ENCODE data around the gene C1QC.

The C1QC gene

DNA sequence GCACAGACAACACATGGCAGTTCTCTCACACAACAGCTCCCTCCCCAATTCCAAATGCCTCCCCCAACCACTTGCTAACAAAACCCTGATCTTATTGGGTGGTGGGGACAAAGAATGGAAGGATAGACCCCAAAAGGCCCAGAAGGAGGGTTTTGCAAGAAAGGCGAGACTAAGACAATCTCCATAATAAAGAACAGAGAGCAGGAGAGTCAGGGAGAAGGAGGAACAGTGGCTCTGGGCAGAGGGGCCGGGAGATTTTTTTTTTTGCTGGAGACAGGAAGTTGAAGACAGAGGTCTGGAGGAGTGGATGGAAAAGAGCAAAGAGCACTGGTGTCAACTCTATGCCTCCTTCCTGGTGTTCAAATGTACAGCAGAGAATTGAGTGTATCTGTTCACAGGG, 13.5 kb upstream of the C1QC start:
- H3K4me1 ChIP-seq (ENCODE audit: control insufficient read depth in 5 of 5, insufficient read depth in 5 of 5, low read length in 5 of 5) = peaks cover 0 to 9% (median 0%) of the 10 kb centered on the region in 5 donors
- no peak overlapping the region for H3K4me3 ChIP-seq (ENCODE audit: low read depth in 1 of 5, low read length in 5 of 5)
- H3K36me3 ChIP-seq (ENCODE audit: control insufficient read depth in 5 of 5, insufficient read depth in 5 of 5, low read length in 5 of 5) = no peaks in the 10 kb centered on the region
- H3K9ac ChIP-seq (ENCODE audit: low read length in 5 of 5) = no peak overlapping the region
- H3K9me3 ChIP-seq (ENCODE audit: control insufficient read depth in 5 of 5, low read length in 5 of 5) = no peaks in the 10 kb centered on the region
- no peak overlapping the region for H3K27ac ChIP-seq (ENCODE audit: low read depth, low read length)
- peaks cover 25 to 36% (median 32%) of the 10 kb centered on the region in 5 donors for H3K27me3 ChIP-seq (ENCODE audit: control insufficient read depth in 5 of 5, insufficient read depth in 4 of 5, low read length in 5 of 5)

DNA sequence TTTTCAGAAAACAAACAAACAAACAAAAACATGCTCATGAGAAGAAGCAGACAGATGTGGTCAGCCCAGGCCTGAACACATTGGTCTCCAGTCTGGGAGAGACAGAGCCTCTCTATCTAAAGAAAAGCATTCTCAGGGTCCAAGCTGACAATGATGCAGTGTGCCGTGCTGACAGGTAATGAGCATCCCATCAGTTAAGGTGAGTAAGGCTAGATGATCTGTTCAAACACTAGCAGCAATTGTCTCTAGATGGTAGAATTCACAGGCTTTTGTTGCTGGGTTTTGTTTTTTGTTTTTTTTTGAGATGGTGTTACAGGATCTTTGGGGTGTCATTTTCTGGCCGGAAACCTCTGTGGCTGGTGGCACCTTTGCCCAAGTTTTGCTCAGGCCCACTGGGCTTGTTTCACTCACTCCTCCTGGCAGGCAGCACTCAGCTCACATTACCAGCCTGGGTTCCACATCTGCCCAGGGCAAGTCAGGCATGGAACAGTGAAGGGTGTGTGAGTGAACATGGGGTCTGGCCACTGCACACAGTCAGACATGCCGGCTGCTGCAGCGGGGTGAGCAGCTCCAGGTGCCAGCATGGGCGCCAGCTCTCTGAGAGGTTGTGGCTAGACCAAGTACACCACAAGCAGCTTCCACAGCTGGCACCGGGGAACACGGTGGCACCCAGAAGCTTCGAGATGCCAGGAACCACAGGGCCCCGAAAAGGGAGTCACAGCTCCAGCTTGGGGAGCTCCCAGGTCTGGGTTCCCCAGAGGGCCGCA, 9.6 kb upstream of the C1QC start:
- Histone ChIP-seq H3K9me3 (ENCODE audit: control insufficient read depth in 5 of 5, low read length in 5 of 5) (no peaks in the 10 kb centered on the region), H3K27me3 (ENCODE audit: control insufficient read depth in 5 of 5, insufficient read depth in 4 of 5, low read length in 5 of 5) (peaks cover 0 to 12% (median 6%) of the 10 kb centered on the region in 5 donors), H3K4me1 (ENCODE audit: control insufficient read depth in 5 of 5, insufficient read depth in 5 of 5, low read length in 5 of 5) (peaks cover 0 to 21% (median 6%) of the 10 kb centered on the region in 5 donors), H3K4me3 (ENCODE audit: low read depth in 1 of 5, low read length in 5 of 5) (no peak overlapping the region), H3K27ac (ENCODE audit: low read depth, low read length) (no peak overlapping the region), H3K36me3 (ENCODE audit: control insufficient read depth in 5 of 5, insufficient read depth in 5 of 5, low read length in 5 of 5) (peaks cover 0 to 2% (median 0%) of the 10 kb centered on the region in 5 donors), H3K9ac (ENCODE audit: low read length in 5 of 5) (no peak overlapping the region)

DNA sequence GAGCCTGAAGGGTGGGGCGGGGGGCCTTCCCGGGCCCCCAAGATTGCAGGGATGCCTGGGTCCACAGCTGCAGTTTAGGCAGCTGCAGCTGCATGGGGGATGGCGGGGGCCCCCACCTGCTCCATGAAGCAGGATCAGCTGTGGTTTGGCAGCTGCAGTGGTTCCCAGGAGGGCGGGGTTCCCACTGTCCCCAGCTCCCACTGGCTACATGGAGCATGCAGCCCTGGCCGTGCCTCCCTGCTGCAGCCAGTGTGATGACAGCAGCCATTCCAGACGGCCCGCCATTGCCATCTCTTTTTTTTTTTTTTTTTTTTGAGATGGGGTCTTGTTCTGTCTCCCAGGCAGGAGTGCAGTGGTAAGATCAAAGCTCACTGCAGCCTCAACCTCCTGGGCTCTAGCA, 8.0 kb upstream of the C1QC start:
- no peak overlapping the region for H3K9ac ChIP-seq (ENCODE audit: low read length in 5 of 5)
- H3K4me1 ChIP-seq (ENCODE audit: control insufficient read depth in 5 of 5, insufficient read depth in 5 of 5, low read length in 5 of 5) = peaks cover 0 to 15% (median 8%) of the 10 kb centered on the region in 5 donors
- H3K27ac ChIP-seq (ENCODE audit: low read depth, low read length) = no peak overlapping the region
- peaks cover 0 to 12% (median 4%) of the 10 kb centered on the region in 5 donors for H3K27me3 ChIP-seq (ENCODE audit: control insufficient read depth in 5 of 5, insufficient read depth in 4 of 5, low read length in 5 of 5)
- H3K9me3 ChIP-seq (ENCODE audit: control insufficient read depth in 5 of 5, low read length in 5 of 5) = no peaks in the 10 kb centered on the region
- H3K36me3 ChIP-seq (ENCODE audit: control insufficient read depth in 5 of 5, insufficient read depth in 5 of 5, low read length in 5 of 5) = peaks cover 0 to 2% (median 0%) of the 10 kb centered on the region in 5 donors
- H3K4me3 ChIP-seq (ENCODE audit: low read depth in 1 of 5, low read length in 5 of 5) = no peak overlapping the region

DNA sequence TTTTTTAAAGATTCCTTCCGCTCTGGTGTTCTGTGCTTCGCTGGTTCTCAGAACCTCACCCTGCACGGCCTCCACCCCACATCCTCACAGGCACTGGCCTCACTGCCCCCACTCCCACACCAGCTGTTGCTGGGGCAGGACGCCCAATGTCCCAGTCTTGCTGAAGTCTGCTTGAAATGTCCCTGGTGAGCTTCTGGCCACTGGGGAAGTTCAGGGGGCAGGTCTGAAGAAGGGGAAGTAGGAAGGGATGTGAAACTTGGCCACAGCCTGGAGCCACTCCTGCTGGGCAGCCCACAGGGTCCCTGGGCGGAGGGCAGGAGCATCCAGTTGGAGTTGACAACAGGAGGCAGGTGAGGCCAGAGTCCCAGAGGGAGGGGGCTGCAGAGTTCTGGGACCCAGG, 7.1 kb upstream of the C1QC start, which contains the start of gene C1QA:
Gene C1QA (plus strand): TSS at position 276 of the 400 bp plus-strand sequence. CDS start 989 bp downstream, outside the sequence.
- peak within 1 kb of the TSS in 2 of 5 donors; percentile 27 to 46 for H3K9ac ChIP-seq (ENCODE audit: low read length in 5 of 5)
- H3K4me3 ChIP-seq (ENCODE audit: low read depth in 1 of 5, low read length in 5 of 5) = peak within 1 kb of the TSS; percentile 38 to 65 (median 61)
- no peak within 1 kb of the TSS for H3K27ac ChIP-seq (ENCODE audit: low read depth, low read length)
- H3K27me3 ChIP-seq (ENCODE audit: control insufficient read depth in 5 of 5, insufficient read depth in 4 of 5, low read length in 5 of 5) = peaks cover 3 to 20% (median 10%) of the 10 kb centered on the region in 5 donors
- H3K36me3 ChIP-seq (ENCODE audit: control insufficient read depth in 5 of 5, insufficient read depth in 5 of 5, low read length in 5 of 5) = peaks cover 0 to 2% (median 0%) of the 10 kb centered on the region in 5 donors
- H3K9me3 ChIP-seq (ENCODE audit: control insufficient read depth in 5 of 5, low read length in 5 of 5) = no peaks in the 10 kb centered on the region
- peaks cover 0 to 21% (median 10%) of the 10 kb centered on the region in 5 donors for H3K4me1 ChIP-seq (ENCODE audit: control insufficient read depth in 5 of 5, insufficient read depth in 5 of 5, low read length in 5 of 5)

DNA sequence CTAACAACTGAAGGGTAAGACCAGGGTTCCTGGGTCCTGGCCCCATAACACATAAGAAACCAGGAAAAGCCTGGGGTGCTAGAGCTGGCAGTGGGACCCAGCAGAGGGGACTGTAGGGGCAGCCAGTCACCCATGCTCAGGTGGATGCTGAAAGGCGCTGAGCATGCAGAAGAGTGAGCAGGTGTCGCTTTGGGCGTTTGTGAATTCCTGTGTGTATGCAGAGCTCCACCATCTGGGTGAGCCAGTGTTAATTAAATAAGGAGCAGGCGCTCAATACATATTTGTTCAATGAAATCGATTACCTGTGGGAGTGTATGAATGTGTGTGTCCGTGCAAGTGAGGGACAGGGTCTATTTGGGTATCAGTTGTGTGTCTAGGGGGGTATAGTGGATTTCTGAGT, 6.5 kb upstream of the C1QC start:
- no peaks in the 10 kb centered on the region for H3K9me3 ChIP-seq (ENCODE audit: control insufficient read depth in 5 of 5, low read length in 5 of 5)
- H3K27me3 ChIP-seq (ENCODE audit: control insufficient read depth in 5 of 5, insufficient read depth in 4 of 5, low read length in 5 of 5) = peaks cover 3 to 25% (median 12%) of the 10 kb centered on the region in 5 donors
- H3K27ac ChIP-seq (ENCODE audit: low read depth, low read length) = no peak overlapping the region
- peak overlapping the region; percentile 38 to 65 (median 61) for H3K4me3 ChIP-seq (ENCODE audit: low read depth in 1 of 5, low read length in 5 of 5)
- H3K9ac ChIP-seq (ENCODE audit: low read length in 5 of 5) = peak overlapping the region in 2 of 5 donors; percentile 27 to 46
- H3K4me1 ChIP-seq (ENCODE audit: control insufficient read depth in 5 of 5, insufficient read depth in 5 of 5, low read length in 5 of 5) = peaks cover 0 to 27% (median 16%) of the 10 kb centered on the region in 5 donors
- H3K36me3 ChIP-seq (ENCODE audit: control insufficient read depth in 5 of 5, insufficient read depth in 5 of 5, low read length in 5 of 5) = peaks cover 0 to 2% (median 0%) of the 10 kb centered on the region in 5 donors

DNA sequence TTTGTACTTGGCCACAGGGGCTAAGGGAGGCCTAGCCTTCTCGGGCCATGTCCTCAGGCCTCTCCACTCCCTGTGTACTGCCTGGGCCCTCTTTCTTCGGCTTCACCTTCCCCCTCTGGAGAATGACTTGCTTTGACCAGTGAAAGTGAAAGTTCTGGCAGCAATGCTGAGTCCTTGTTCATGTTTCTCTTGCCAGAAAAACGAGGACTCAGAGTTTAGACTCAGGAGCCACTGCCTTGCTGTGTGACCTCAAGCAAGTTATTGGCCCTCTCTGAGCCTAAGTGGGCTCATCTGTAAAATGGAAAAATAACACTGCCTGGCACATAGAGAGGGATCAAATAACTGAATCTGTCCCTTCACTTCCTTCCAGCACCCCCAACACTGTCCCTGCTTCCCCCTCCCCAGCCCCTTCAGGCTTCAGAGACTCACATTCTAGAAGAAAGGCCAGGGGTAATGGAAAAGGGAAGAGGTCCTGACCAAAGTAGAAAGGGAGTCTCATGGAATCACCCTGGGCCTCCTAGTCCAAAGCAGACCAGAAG, 5.5 kb upstream of the C1QC start:
- Histone ChIP-seq H3K9ac (ENCODE audit: low read length in 5 of 5) (peak overlapping the region in 3 of 5 donors; percentile 21 to 46 (median 26)), H3K27me3 (ENCODE audit: control insufficient read depth in 5 of 5, insufficient read depth in 4 of 5, low read length in 5 of 5) (peaks cover 3 to 32% (median 12%) of the 10 kb centered on the region in 5 donors), H3K4me3 (ENCODE audit: low read depth in 1 of 5, low read length in 5 of 5) (peak overlapping the region in 4 of 5 donors; percentile 22 to 62 (median 49)), H3K4me1 (ENCODE audit: control insufficient read depth in 5 of 5, insufficient read depth in 5 of 5, low read length in 5 of 5) (peaks cover 0 to 37% (median 22%) of the 10 kb centered on the region in 5 donors), H3K36me3 (ENCODE audit: control insufficient read depth in 5 of 5, insufficient read depth in 5 of 5, low read length in 5 of 5) (peaks cover 0 to 2% (median 0%) of the 10 kb centered on the region in 5 donors), H3K27ac (ENCODE audit: low read depth, low read length) (no peak overlapping the region), H3K9me3 (ENCODE audit: control insufficient read depth in 5 of 5, low read length in 5 of 5) (no peaks in the 10 kb centered on the region)

DNA sequence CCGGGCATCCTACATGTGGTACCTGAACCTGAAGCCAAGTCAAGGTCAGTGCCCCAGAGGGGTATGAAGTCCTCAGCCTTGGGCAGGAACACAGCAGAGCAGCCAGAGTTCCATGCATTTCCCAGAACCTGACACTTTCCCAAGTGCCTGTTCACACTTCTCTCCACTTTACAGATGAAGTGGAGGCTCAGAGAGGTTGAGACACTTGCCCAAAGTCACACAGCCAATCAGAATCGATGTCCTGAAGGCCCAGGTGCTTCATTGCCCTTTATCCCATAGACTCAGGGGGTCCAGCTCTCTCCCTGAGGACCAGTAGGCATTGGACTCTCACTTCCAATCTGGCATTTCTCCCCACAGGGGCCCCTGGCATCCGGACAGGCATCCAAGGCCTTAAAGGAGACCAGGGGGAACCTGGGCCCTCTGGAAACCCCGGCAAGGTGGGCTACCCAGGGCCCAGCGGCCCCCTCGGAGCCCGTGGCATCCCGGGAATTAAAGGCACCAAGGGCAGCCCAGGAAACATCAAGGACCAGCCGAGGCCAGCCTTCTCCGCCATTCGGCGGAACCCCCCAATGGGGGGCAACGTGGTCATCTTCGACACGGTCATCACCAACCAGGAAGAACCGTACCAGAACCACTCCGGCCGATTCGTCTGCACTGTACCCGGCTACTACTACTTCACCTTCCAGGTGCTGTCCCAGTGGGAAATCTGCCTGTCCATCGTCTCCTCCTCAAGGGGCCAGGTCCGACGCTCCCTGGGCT, 4.8 kb upstream of the C1QC start:
- H3K27ac ChIP-seq (ENCODE audit: low read depth, low read length) = no peak overlapping the region
- H3K4me3 ChIP-seq (ENCODE audit: low read depth in 1 of 5, low read length in 5 of 5) = peak overlapping the region; percentile 6 to 62 (median 22)
- peaks cover 3 to 35% (median 12%) of the 10 kb centered on the region in 5 donors for H3K27me3 ChIP-seq (ENCODE audit: control insufficient read depth in 5 of 5, insufficient read depth in 4 of 5, low read length in 5 of 5)
- H3K36me3 ChIP-seq (ENCODE audit: control insufficient read depth in 5 of 5, insufficient read depth in 5 of 5, low read length in 5 of 5) = peaks cover 0 to 2% (median 0%) of the 10 kb centered on the region in 5 donors
- peaks cover 0 to 38% (median 22%) of the 10 kb centered on the region in 5 donors for H3K4me1 ChIP-seq (ENCODE audit: control insufficient read depth in 5 of 5, insufficient read depth in 5 of 5, low read length in 5 of 5)
- H3K9me3 ChIP-seq (ENCODE audit: control insufficient read depth in 5 of 5, low read length in 5 of 5) = no peaks in the 10 kb centered on the region
- H3K9ac ChIP-seq (ENCODE audit: low read length in 5 of 5) = peak overlapping the region in 3 of 5 donors; percentile 21 to 33 (median 26)

DNA sequence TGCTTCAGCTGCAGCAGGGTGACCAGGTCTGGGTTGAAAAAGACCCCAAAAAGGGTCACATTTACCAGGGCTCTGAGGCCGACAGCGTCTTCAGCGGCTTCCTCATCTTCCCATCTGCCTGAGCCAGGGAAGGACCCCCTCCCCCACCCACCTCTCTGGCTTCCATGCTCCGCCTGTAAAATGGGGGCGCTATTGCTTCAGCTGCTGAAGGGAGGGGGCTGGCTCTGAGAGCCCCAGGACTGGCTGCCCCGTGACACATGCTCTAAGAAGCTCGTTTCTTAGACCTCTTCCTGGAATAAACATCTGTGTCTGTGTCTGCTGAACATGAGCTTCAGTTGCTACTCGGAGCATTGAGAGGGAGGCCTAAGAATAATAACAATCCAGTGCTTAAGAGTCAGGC, 4.1 kb upstream of the C1QC start:
- H3K27me3 ChIP-seq (ENCODE audit: control insufficient read depth in 5 of 5, insufficient read depth in 4 of 5, low read length in 5 of 5) = peaks cover 3 to 35% (median 12%) of the 10 kb centered on the region in 5 donors
- H3K9ac ChIP-seq (ENCODE audit: low read length in 5 of 5) = no peak overlapping the region
- peaks cover 0 to 38% (median 22%) of the 10 kb centered on the region in 5 donors for H3K4me1 ChIP-seq (ENCODE audit: control insufficient read depth in 5 of 5, insufficient read depth in 5 of 5, low read length in 5 of 5)
- H3K4me3 ChIP-seq (ENCODE audit: low read depth in 1 of 5, low read length in 5 of 5) = peak overlapping the region in 3 of 5 donors; percentile 11 to 62 (median 61)
- peaks cover 0 to 2% (median 0%) of the 10 kb centered on the region in 5 donors for H3K36me3 ChIP-seq (ENCODE audit: control insufficient read depth in 5 of 5, insufficient read depth in 5 of 5, low read length in 5 of 5)
- H3K27ac ChIP-seq (ENCODE audit: low read depth, low read length) = no peak overlapping the region
- no peaks in the 10 kb centered on the region for H3K9me3 ChIP-seq (ENCODE audit: control insufficient read depth in 5 of 5, low read length in 5 of 5)

DNA sequence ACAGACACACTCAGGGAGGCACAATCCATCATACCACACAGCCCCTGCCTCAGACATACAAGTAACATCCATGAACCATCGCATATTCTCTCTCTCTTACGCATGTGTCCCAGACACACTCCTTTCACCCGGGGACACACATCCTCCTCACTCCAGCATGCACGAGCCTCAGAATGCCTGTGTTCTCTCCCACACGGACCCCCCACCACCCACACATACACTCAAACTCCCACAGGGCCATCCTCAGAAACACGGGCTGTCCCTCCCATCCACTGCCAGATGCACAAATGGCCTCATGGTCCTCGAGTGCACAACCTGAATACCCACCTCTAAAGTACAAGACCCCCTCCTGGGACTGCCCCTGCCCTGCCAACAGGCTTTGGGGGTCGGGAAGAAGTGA, 2.2 kb upstream of the C1QC start:
- Histone ChIP-seq H3K27ac (ENCODE audit: low read depth, low read length) (no peak overlapping the region), H3K9me3 (ENCODE audit: control insufficient read depth in 5 of 5, low read length in 5 of 5) (no peaks in the 10 kb centered on the region), H3K27me3 (ENCODE audit: control insufficient read depth in 5 of 5, insufficient read depth in 4 of 5, low read length in 5 of 5) (peaks cover 3 to 35% (median 8%) of the 10 kb centered on the region in 5 donors), H3K9ac (ENCODE audit: low read length in 5 of 5) (no peak overlapping the region), H3K4me1 (ENCODE audit: control insufficient read depth in 5 of 5, insufficient read depth in 5 of 5, low read length in 5 of 5) (peaks cover 0 to 35% (median 32%) of the 10 kb centered on the region in 5 donors), H3K36me3 (ENCODE audit: control insufficient read depth in 5 of 5, insufficient read depth in 5 of 5, low read length in 5 of 5) (peaks cover 0 to 2% (median 0%) of the 10 kb centered on the region in 5 donors), H3K4me3 (ENCODE audit: low read depth in 1 of 5, low read length in 5 of 5) (no peak overlapping the region)

Measured in subcutaneous abdominal adipose tissue (tissue), 5 donors.